T-helper 1 cell treated with Interleukin-12 subunit alpha and Interleukin-12 subunit beta and Interleukin-4 antibody, amounts not matched to agents 30 ng/mL and 1 ng/mL, for 36 hours (primary cell): ENCODE results near the gene GPR12. TPM values are rescaled to one million over a fixed set of nuclear protein-coding genes. Genes with fewer than 3 reads are reported as not detected.

ENCODE experiments used
- intact Hi-C: fragments of 100-400 bp; cut with micrococcal nuclease; formaldehyde crosslinking; loops from one replicate; pipeline ENCODE4 v1.15.1; 2024
- total RNA-seq: library from RNA; stranded (reverse); gene quantifications from 2 replicates; pipeline ENCODE4 v1.2.3, GENCODE V29; 2022

GPR12 gene
- total RNA-seq, 1 donor from 2014 or later, result not detected

GRCh38 chr13:26705536-26705935, 55.0 kb downstream of the GPR12 start:
- intact Hi-C loops, result no loop called here

Other genes starting within 250 kb of the GPR12 start
- gene WASF3, start 203.1 kb downstream of the GPR12 start, total RNA-seq, result 0.07 TPM in 1 of 2 replicates, not detected in the other